ENCODE results near the gene METTL6. TPM values are rescaled to one million over a fixed set of nuclear protein-coding genes. Genes with fewer than 3 reads are reported as not detected.
"Not testable (repeated sequence)": the region's sequence is repeated elsewhere in the genome, so short reads cannot be mapped to it uniquely, and the experiment has no call there.

Gene METTL6
- total and polyA plus RNA-seq, 8 donors = 14.7 to 37.3 (median 31.3) TPM

DNA sequence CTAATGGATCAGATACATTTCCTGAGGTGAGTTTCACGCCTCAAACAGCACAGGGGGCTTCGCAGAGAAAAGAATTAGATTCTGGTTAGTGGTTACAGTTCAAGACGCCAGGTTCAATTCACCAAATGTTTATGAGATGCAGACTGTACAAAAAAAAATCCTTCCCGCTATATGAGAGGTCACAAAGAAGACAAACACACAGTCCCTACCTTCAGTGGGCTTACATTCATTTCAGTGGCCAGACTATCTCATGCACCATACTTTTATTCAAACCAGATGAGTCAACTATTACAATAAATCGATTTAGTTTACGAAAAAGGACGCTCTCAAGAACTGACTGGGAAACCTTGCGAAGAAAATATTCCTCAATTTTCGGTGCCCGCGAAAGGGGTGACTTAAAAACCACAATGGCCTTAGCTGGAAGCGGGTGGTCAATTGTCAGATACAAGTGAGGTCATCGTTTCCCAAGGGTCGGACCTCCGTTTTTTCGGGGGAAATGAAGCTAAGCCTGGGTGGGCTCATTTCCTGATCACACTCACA is 695 bp downstream of the METTL6 start:
- Histone ChIP-seq H3K27me3 (no peaks in the 10 kb centered on the region), H3K9me3 (no peaks in the 10 kb centered on the region), H3K36me3 (peaks cover 0 to 46% of the 10 kb centered on the region in 2 donors), H3K27ac (peak overlapping the region; percentile 37 to 88), H3K4me1 (peaks cover 7 to 53% of the 10 kb centered on the region in 2 donors), H3K4me3 (peak overlapping the region; percentile 81 to 94)
- DNase-seq (no peak), ATAC-seq (no peak)
- intact Hi-C loops (cut with DNase I) = loop anchor here in 1 of 2 donors (10.0 kb wide), 1 partner anchor 128 kb away; no protein-coding TSS in a partner anchor
- TF ChIP-seq, protein P1, sequence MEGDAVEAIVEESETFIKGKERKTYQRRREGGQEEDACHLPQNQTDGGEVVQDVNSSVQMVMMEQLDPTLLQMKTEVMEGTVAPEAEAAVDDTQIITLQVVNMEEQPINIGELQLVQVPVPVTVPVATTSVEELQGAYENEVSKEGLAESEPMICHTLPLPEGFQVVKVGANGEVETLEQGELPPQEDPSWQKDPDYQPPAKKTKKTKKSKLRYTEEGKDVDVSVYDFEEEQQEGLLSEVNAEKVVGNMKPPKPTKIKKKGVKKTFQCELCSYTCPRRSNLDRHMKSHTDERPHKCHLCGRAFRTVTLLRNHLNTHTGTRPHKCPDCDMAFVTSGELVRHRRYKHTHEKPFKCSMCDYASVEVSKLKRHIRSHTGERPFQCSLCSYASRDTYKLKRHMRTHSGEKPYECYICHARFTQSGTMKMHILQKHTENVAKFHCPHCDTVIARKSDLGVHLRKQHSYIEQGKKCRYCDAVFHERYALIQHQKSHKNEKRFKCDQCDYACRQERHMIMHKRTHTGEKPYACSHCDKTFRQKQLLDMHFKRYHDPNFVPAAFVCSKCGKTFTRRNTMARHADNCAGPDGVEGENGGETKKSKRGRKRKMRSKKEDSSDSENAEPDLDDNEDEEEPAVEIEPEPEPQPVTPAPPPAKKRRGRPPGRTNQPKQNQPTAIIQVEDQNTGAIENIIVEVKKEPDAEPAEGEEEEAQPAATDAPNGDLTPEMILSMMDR (IDR thresholded peaks at IDR 0.05) = no peak

DNA sequence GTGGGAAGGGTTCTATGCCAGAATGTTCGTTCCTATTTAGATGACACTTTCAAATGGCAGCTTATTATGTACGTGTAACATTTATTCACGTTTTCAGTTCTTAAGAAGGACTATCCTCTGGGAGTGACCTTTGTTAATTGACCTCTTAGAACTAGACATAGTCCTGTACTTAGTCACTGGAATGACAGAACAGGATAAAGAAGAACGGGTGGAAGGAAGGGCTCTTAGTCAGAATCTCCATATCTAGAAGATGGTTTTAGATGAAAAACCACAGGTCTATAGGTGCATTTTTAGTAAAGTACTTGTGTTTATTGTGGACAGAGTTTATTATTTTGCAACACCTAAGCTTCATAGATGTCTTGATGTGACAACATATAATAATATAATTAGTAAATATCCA is 6.5 kb downstream of the METTL6 start:
- H3K27ac ChIP-seq = no peak overlapping the region
- H3K9me3 ChIP-seq = no peaks in the 10 kb centered on the region
- intact Hi-C loops (cut with DNase I) = loop anchor here in 1 of 2 donors (10.0 kb wide), 1 partner anchor 134 kb away; no protein-coding TSS in a partner anchor
- DNase-seq = no peak
- no peak for ATAC-seq
- H3K4me1 ChIP-seq = peaks cover 0 to 8% of the 10 kb centered on the region in 2 donors
- H3K36me3 ChIP-seq = peaks cover 0 to 53% of the 10 kb centered on the region in 2 donors
- H3K27me3 ChIP-seq = no peaks in the 10 kb centered on the region
- TF ChIP-seq, protein P1 (IDR thresholded peaks at IDR 0.05) = no peak
- no peak overlapping the region for H3K4me3 ChIP-seq

DNA sequence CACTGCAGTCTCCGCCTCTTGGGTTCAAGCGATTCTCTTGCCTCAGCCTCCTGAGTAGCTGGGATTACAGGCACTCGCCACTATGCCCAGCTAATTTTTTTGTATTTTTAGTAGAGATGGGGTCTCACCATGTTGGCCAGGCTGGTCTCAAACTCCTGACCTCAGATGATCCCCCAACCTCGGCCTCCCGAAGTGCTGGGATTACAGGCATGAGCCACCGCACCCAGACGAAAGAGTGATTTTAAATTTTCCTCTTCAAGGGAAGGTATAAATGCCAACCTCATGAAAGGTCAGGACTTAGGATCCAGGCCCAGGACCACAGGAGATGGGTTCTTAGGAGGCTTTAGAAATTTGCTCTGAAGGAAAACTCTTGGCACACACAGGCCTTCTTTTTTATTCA is 16.4 kb downstream of the METTL6 start:
- intact Hi-C loops (cut with DNase I); H3K9me3 ChIP-seq; H3K27me3 ChIP-seq; ATAC-seq; DNase-seq; H3K4me3 ChIP-seq; H3K27ac ChIP-seq: not testable (repeated sequence)
- Histone ChIP-seq H3K36me3 (peaks cover 0 to 59% of the 10 kb centered on the region in 2 donors), H3K4me1 (peaks cover 0 to 12% of the 10 kb centered on the region in 2 donors)

DNA sequence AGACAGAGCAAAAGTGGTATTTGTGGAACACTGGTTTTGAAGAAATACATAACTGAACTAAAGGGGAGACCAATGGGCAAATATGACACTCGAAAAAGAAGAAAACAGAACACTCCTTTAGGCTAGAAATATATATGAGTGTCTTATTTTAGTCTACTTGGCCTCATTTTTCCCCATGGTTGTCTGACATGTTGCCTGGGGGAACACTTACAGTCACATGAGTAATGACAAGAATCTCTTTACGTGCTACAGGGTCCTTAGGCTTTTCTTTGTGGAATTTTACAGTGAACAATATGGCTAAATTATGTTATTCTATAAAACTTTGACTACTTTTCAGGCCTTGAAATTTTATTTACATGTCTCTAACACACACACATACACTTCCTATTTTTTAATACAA is 17.6 kb downstream of the METTL6 start:
- Histone ChIP-seq H3K4me1 (peaks cover 0 to 17% of the 10 kb centered on the region in 2 donors), H3K27ac (no peak overlapping the region), H3K27me3 (no peaks in the 10 kb centered on the region), H3K9me3 (no peaks in the 10 kb centered on the region), H3K36me3 (peaks cover 0 to 47% of the 10 kb centered on the region in 2 donors), H3K4me3 (no peak overlapping the region)
- no peak for ATAC-seq
- intact Hi-C loops (cut with DNase I) = no loop called here
- TF ChIP-seq, protein P1 (IDR thresholded peaks at IDR 0.05) = no peak
- DNase-seq = no peak

DNA sequence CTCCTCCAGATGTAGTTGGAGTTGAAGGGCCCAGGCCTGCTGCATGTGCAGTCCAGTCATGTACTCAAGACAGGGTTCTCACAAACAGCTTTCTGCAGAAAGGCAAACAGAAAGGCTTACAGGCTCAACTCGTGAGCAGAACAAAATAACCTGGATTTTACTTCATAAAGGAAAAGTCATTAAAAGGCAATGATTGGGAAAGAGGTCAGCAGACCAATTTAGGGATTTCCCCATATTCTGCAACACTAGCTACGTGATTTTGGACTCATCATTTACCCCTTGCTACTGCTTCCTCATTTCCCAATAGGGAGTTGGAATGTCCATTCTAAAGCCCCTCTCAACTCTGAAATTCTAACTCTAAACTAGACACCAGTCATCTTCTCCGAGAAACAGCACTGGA is 18.1 kb downstream of the METTL6 start:
- H3K36me3 ChIP-seq = peaks cover 0 to 42% of the 10 kb centered on the region in 2 donors
- no peak for ATAC-seq
- intact Hi-C loops (cut with DNase I) = no loop called here
- peak overlapping the region in 1 of 2 donors; percentile 59 for H3K27ac ChIP-seq
- no peaks in the 10 kb centered on the region for H3K9me3 ChIP-seq
- no peak overlapping the region for H3K4me3 ChIP-seq
- peaks cover 0 to 22% of the 10 kb centered on the region in 2 donors for H3K4me1 ChIP-seq
- DNase-seq = no peak
- no peaks in the 10 kb centered on the region for H3K27me3 ChIP-seq
- TF ChIP-seq, protein P1 (IDR thresholded peaks at IDR 0.05) = no peak

All from left lung (tissue), 10 donors.